ENCODE results near the gene TRIO. TPM values are rescaled to one million over a fixed set of nuclear protein-coding genes. Genes with fewer than 3 reads are reported as not detected.

The TRIO gene
- total RNA-seq, 4 donors from 2014 or later: 112 to 155 (median 145) TPM

DNA sequence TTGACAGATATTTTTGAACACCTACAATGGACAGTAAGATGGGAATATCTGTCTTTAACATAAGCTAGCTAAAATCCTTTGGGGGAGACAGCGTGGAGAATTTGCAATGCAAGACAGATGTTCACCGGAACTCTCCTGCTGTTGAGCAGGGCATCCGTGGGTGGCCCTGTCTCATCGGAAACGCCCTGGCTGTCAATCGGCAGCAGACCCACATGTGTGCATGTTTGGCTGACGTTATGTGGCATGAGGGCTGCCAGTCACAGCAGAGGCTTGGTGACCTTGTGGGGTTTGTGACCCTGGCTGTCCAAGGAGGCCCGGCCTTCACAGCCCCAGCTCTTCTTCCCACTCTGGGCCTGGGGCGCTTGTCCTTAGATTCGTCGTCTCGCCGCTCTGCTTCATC lies 308.7 kb downstream of the TRIO start:
- no peak for DNase-seq (ENCODE audit: extremely low spot score)
- intact Hi-C loops (cut with DNase I): no loop called here
- Histone ChIP-seq H3K4me3 (no peak overlapping the region), H3K9me3 (no peaks in the 10 kb centered on the region), H3K36me3 (peaks cover 0 to 28% (median 13%) of the 10 kb centered on the region in 4 donors), H3K27ac (replicated peaks in 1 of 4) (peak overlapping the region in 3 of 4 donors; percentile 49 to 67 (median 56)), H3K27me3 (no peaks in the 10 kb centered on the region), H3K4me1 (peaks cover 38 to 55% (median 53%) of the 10 kb centered on the region in 4 donors)
- 78% methylated on average over 13 of the region's 13 CpGs for WGBS
- TF ChIP-seq POLR2AphosphoS5 (IDR thresholded peaks at IDR 0.05) (no peak), EP300 (IDR thresholded peaks at IDR 0.05) (no peak), POLR2A (IDR thresholded peaks at IDR 0.05; ENCODE audit: low read depth) (no peak)
- TF ChIP-seq, protein P1, sequence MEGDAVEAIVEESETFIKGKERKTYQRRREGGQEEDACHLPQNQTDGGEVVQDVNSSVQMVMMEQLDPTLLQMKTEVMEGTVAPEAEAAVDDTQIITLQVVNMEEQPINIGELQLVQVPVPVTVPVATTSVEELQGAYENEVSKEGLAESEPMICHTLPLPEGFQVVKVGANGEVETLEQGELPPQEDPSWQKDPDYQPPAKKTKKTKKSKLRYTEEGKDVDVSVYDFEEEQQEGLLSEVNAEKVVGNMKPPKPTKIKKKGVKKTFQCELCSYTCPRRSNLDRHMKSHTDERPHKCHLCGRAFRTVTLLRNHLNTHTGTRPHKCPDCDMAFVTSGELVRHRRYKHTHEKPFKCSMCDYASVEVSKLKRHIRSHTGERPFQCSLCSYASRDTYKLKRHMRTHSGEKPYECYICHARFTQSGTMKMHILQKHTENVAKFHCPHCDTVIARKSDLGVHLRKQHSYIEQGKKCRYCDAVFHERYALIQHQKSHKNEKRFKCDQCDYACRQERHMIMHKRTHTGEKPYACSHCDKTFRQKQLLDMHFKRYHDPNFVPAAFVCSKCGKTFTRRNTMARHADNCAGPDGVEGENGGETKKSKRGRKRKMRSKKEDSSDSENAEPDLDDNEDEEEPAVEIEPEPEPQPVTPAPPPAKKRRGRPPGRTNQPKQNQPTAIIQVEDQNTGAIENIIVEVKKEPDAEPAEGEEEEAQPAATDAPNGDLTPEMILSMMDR (IDR thresholded peaks at IDR 0.05): no peak

DNA sequence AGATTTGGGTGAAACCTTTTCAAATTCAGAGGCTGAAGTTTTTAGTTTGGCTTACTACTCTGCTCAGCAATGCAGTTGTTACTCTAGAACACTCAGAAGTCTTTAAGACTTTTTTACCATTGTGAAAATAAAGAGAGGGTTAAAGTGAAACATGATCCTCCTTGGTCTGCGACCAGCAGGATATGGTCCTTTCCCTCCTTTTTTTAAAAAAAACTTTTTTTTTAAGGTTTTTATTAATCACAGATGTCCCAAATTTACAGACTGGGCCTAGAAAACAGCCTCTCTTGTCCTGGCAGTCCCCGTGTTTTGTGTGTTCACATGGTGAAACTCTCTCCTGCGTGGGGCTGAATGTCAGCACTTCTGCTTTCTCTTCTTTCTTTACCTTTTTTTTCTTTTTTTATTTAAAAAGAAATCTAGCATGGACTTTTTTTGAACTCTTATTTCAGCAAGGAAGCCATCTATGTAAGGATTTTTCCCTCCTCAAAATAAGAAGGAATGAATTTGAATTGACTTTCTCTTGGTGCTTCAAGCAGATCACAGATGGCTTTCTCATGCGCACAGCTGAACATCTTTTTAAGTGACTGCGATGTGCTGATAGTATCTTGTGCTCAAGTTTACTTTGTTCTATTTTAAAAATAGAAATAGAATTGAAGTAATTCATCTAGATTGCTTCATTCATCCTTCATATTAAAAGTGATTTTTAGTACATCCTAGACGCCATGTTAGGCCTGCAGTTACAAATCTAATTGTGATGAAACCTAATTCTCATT lies 309.7 kb downstream of the TRIO start:
- no peak for TF ChIP-seq EP300 (IDR thresholded peaks at IDR 0.05)
- no peak for TF ChIP-seq POLR2A (IDR thresholded peaks at IDR 0.05; ENCODE audit: low read depth)
- TF ChIP-seq POLR2AphosphoS5 (IDR thresholded peaks at IDR 0.05): no peak
- TF ChIP-seq, protein P1 (IDR thresholded peaks at IDR 0.05): no peak
- intact Hi-C loops (cut with DNase I): no loop called here
- peak overlapping the region; percentile 49 to 67 (median 54) for H3K27ac ChIP-seq (replicated peaks in 1 of 4)
- DNase-seq (ENCODE audit: extremely low spot score): no peak
- H3K36me3 ChIP-seq: peaks cover 0 to 28% (median 13%) of the 10 kb centered on the region in 4 donors
- no peaks in the 10 kb centered on the region for H3K9me3 ChIP-seq
- H3K27me3 ChIP-seq: no peaks in the 10 kb centered on the region
- H3K4me3 ChIP-seq: no peak overlapping the region
- 63% methylated on average over 6 of the region's 6 CpGs for WGBS
- peaks cover 38 to 58% (median 55%) of the 10 kb centered on the region in 4 donors for H3K4me1 ChIP-seq

DNA sequence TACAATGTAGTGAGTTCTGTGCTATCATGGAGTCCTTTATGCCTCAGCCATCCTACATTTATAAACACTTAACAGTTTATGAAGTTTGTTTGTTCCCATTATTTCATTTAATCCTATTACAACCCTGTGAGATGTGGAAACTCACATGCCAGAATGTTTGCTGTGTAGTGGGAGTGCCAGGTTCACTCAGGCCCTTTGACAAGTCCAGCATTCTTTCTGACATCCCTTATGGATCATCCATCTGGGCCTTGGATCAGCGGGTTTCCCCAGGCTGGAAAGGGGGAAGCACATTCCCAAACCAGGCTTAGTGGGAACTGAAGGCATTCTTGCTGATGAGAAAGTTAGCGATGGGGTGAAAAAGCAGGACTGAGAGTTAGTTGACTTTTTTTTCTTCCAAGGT lies 310.3 kb downstream of the TRIO start:
- Histone ChIP-seq H3K9me3 (no peaks in the 10 kb centered on the region), H3K36me3 (peaks cover 0 to 28% (median 13%) of the 10 kb centered on the region in 4 donors), H3K4me3 (no peak overlapping the region), H3K27ac (replicated peaks in 1 of 4) (peak overlapping the region; percentile 49 to 67 (median 52)), H3K27me3 (no peaks in the 10 kb centered on the region), H3K4me1 (peaks cover 37 to 57% (median 54%) of the 10 kb centered on the region in 4 donors)
- no peak for TF ChIP-seq EP300 (IDR thresholded peaks at IDR 0.05)
- TF ChIP-seq, protein P1 (IDR thresholded peaks at IDR 0.05): no peak
- TF ChIP-seq POLR2AphosphoS5 (IDR thresholded peaks at IDR 0.05): no peak
- TF ChIP-seq POLR2A (IDR thresholded peaks at IDR 0.05; ENCODE audit: low read depth): no peak
- WGBS: 73% methylated on average over 2 of the region's 2 CpGs
- DNase-seq (ENCODE audit: extremely low spot score): no peak
- intact Hi-C loops (cut with DNase I): no loop called here

DNA sequence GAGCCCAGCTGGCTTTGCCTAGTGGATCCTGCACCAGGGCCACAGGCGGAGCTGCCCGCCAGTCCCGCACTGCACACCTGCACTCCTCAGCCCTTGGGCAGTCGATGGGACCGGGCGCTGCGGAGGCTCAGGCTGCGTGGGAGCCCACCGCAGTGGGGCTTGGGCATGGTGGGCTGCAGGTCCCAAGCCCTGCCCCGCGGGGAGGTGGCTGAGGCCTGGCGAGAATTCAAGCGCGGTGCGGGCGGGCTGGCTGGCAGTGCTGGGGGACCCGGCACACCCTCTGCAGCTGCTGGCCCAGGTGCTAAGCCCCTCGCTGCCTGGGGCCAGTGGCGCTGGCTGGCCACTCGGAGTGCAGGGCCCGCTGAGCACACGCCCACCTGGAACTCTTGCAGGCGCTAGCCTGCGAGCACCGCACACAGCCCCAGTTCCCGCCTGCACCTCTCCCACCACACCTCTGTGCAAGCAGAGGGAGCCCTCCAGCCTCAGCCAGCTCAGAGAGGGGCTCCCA lies 312.7 kb downstream of the TRIO start:
- Histone ChIP-seq H3K4me1 (peaks cover 13 to 37% (median 34%) of the 10 kb centered on the region in 4 donors), H3K36me3 (peaks cover 3 to 48% (median 26%) of the 10 kb centered on the region in 4 donors), H3K27ac (replicated peaks in 1 of 4) (no peak overlapping the region), H3K4me3 (no peak overlapping the region), H3K27me3 (no peaks in the 10 kb centered on the region), H3K9me3 (no peaks in the 10 kb centered on the region)
- intact Hi-C loops (cut with DNase I): no loop called here
- WGBS: 96% methylated on average over 4 of the region's 26 CpGs
- TF ChIP-seq POLR2A (IDR thresholded peaks at IDR 0.05; ENCODE audit: low read depth) (no peak), EP300 (IDR thresholded peaks at IDR 0.05) (no peak), POLR2AphosphoS5 (IDR thresholded peaks at IDR 0.05) (no peak)
- TF ChIP-seq, protein P1 (IDR thresholded peaks at IDR 0.05): no peak
- DNase-seq (ENCODE audit: extremely low spot score): no peak
